Activated CD4-positive, CD25-positive, alpha-beta regulatory T cell treated with anti-CD3 and anti-CD28 coated beads, Interleukin-2, amount 50 U/mL, for 72 hours (primary cell): ENCODE measurements around the gene SHANK3.
A peak's percentile ranks its signal among the peaks of the same experiment; 100 is the strongest.

Source experiments
- DNase-seq: peaks from one replicate; pipeline ENCODE4 v3.0.0; 2021

SHANK3 gene

DNA sequence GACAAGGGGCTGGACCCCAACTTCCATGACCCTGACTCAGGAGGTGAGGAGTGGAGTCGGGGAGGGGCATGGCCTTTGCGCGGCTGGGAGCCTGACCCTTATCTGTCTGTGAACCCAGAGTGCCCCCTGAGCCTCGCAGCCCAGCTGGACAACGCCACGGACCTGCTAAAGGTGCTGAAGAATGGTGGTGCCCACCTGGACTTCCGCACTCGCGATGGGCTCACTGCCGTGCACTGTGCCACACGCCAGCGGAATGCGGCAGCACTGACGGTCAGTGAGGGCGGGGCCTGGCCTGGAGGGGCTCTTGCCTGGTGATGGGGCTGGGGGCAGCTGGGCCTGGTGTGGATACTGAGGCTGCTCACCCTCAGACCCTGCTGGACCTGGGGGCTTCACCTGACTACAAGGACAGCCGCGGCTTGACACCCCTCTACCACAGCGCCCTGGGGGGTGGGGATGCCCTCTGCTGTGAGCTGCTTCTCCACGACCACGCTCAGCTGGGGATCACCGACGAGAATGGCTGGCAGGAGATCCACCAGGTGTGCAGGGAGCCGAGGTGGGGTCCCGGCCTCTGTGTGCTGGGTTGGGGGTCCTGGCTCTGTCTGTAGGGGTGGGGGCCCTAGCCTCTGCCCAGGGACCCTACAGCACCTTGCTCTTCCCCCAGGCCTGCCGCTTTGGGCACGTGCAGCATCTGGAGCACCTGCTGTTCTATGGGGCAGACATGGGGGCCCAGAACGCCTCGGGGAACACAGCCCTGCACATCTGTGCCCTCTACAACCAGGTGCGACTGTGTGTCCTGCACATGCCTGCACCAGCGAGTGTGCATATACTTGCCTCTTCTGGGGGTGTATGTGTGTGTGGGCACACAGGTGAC lies 6.3 kb downstream of the SHANK3 start:
- DNase-seq, result no peak

DNA sequence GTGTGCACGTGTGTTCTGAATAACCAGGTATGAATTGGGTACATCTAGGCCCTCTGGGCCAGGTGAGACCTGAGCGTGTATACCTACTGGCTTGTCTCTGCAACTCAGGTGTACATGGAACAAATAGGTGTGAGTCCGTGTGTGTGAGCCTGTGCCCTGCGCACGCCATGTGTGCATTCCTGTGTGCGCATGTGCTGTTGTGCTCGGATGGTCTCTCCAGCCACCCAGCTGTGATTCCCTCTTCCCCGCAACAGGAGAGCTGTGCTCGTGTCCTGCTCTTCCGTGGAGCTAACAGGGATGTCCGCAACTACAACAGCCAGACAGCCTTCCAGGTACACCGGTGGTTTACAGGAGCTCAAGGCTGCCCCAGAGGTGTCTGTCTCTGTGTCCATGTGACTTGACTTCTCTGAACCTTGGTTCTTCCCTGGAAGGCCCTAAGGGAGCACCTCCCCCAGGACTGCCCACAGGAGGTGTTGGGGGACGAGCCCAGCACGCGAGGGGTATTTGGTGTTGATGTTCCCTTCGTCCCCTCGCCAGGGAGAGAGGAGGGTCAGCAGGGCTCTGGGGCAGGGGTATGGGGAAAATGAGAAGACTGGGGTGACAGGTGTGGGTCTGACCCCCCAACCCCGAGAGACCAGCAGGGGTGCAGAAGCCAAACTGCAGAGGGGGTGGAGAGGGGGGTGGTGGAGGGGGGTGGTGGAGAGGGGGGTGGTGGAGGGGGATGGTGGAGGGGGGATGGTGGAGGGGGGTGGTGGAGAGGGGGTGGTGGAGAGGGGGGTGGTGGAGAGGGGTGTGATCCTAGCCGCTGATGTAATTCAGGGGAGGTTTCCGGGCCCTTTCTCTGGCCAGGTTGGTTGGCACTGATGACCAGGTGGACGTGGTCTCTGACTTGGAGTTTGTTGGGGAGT lies 10.7 kb downstream of the SHANK3 start:
- DNase-seq, result no peak

DNA sequence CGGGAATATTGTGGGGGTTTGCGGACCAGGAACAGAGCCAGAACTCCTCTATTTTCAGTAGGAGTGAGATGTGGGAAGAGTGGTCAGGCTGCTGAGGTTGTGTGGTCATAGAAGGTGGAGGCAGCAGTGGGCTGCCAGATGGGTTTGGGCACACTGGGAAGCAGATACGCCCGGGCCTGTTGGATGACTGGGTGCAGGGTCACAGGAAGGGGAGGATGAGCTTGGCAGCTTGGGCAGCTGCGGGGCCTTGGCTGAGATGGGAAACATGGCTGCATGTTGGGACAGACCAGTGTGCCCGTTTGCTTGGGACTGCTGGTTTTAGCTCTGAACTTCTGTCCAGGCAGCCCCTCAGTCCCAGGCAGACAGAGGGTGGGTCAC lies 11.4 kb downstream of the SHANK3 start:
- no peak for DNase-seq

DNA sequence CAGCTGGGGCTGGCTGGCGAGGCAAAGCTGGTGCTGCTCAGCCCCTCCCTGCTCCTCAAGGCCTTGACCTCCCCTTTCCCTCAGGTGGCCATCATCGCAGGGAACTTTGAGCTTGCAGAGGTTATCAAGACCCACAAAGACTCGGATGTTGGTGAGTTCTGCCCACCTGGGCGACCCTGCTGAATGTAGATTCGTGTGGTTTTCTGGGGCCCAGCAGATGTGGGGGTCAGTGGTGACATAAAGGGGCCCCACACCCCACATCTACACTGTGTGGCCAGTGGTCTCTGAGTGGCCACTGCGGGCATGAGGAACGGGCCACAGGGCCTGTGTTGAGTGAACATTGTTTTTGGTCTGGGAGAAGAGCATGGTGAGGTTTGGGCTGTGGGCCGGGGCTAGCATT lies 11.9 kb downstream of the SHANK3 start:
- no peak for DNase-seq

DNA sequence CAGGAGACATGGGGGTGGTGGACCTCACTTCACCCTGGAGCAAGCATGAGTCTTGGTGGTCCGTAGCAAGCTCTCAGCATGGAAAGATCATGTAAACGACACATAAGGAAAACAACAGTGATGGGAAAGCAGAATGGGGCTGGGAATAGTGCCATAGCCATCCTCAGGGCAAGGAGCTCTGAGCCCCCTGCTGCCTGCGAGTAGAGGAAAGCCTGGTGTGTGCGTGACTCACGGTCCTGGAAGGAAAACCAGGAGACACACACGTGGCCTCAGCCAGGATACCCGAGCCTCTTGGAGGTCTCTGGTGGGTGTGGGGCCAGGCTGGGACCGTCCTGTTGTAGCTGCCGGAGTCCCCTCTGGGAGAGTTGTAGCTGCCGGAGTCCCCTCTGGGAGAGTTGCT lies 12.4 kb downstream of the SHANK3 start:
- no peak for DNase-seq

DNA sequence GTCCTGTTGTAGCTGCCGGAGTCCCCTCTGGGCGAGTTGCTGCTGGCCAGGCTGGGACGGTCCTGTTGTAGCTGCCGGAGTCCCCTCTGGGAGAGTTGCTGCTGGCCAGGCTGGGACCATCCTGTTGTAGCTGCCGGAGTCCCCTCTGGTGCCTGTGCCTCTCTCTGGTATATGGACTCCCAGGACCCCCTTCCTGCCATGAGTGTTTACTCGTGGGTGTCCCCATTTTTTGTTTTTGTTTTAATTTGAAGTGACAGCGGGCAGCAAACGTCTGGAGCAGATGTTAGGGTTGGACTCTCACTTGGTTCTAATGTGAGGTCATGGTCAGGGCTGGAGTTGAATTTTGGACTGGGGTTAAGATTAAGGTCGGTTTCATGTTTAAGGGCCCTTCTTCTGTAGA lies 14.2 kb downstream of the SHANK3 start:
- DNase-seq, result no peak

DNA sequence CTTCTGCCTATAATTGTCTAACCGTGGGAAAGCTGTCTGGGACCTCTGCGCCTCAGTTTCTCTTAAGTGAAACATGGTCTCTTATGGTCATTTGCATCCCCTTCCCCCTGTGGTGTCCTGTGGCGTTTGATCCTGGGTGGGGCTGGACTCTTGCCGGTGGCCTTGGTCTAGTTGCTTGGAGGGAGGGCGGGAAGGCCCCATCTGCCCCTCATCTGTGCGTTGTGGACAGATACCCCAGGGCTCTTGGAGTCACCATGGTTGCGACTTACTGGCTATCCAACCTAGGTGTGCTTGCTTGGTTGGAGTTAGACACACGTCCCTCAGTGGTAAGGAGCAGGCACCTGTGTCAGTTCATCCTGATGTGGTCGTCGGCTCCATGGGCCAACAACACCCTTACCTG lies 15.2 kb downstream of the SHANK3 start:
- no peak for DNase-seq

DNA sequence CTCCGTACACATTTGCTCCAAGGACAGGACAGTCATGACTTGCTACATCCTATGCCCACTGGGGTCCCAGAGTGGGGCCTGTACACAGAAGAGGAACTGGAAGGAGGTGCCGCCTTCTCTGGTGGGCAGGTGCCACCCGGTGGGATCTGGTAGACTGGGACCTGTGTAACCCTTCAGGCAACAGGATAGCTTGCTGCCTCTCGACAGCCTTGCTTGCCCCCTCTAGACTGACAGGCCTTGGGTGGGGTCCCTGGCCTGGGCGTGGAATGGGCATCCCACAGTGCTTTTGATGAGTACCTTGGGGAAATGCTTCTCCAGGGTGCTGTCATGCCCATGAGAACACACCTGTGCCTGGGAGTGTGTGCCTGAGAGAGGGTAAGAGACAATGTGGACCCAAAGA lies 15.8 kb downstream of the SHANK3 start:
- no peak for DNase-seq

DNA sequence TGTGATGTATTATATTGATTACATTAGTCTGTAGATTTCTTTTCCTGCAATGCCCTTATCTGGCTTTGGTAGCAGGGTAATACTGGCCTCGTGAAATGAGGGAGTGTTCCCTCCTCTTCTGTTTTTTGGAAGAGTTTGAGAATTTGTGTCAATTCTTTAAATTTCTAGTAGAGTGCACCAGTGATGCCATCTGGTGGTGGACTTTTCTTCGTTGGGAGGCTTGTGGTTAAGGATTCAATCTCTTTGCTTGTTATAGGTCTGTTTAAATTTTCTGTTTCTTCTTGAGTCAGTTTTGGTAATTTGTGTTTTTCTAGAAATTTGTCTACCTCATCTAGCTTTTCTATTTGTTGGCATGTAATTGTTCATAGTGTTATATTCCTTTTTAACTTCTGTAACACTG lies 18.9 kb downstream of the SHANK3 start:
- peak; percentile 24 for DNase-seq

DNA sequence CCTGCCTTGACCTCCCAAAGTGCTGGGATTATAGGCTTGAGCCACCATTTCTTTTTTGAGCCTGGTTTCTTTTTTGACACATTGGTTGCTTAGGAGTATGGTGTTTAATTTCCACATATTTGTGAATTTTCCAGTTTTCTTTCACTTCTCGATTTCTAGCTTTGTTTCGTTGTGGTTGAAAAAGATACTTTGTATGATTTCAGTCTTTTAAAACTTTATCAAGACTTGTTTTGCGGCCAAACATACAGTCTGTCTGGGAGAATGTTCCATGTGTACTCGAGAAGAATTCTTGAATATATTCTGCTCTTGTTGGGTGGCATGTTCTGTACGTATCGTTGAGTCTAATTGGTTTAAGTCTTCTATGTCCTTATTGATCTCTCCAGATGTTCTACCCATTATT lies 20.8 kb downstream of the SHANK3 start:
- no peak for DNase-seq

DNA sequence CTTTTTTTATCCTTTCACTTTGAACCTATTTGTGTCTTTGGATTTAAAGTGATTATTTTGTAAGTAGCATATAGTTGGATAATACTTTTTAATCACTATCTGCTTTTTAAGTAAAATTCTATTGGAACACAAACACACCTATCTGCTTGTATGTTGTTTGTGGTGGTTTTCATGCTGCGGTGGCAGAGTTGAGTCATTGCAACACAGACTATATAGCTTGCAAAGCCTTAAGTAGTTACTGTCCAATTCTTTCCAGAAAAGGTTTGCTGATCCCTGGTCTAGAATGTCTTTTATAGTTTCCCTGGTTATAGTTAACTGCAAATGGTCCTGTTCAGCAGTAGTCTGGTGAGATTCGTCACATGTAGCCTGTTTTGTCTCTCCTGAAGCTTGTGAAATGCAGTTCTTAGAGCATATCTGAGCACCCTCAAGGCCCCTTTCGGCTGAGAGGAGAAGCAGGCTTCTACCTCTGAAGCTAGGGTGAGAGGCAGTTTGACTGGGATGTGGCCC lies 21.5 kb downstream of the SHANK3 start:
- DNase-seq, result no peak

DNA sequence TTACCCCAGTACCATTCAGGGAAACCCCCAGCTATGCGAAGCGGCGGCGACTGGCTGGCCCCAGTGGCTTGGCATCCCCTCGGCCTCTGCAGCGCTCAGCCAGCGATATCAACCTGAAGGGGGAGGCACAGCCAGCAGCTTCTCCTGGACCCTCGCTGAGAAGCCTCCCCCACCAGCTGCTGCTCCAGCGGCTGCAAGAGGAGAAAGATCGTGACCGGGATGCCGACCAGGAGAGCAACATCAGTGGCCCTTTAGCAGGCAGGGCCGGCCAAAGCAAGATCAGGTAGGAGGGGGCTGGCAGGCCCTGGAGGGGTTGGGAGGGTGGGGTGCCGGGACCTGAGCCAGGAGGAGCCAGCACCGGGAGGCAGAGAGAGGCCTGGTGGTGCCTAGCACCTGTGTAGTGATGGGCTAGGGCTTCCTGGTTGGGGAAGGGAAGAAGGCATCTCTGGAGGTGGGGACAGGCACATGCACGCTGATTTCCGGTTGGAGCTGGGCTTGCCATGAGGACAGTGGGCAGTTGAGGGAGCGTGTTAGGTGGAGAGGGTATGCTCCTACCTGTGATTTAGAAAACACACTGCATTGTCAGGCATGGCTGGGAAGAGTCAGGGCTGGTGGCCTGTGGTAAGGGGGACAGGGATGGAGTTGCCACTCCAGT lies 22.3 kb downstream of the SHANK3 start:
- DNase-seq, result no peak

DNA sequence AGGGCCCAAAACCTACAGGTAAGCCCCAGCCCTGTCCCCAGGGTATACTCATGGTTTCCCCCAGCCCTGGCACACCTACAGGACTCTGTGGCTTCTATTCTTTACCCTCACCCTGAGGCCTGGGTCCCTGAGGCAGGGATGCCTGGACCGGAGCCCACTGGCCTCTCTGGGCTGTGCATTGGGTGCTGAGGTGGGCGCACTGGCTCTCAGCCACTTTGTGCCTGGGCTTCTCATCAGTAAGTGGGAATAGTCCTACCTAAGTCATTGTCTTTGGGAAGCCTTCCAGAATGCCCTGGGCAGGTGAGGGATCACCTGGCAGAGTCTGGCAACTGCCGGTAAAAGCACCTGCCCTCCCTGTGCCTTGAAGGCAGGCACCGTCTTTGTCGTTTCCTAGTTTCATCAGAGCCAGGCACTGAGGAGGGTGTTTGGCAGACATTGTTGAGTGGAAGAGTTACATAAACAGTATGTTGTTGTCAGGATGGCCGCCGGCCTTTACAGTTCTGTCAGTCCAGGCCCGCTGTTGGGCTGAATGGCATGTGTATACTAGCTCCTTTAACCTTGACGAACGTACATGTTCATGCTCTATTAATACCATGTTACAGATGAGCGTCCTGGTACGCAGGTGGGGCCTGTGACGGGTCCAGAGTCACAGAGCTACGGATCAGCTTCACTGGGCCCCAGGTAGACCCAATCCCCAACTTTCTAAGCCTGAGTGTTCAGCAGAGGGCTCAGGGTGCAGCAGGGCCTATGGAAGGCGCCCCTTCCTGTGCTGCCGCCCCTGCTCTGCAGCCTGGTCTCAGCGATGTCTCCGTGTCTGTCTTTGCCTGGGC lies 23.0 kb downstream of the SHANK3 start:
- DNase-seq, result no peak

DNA sequence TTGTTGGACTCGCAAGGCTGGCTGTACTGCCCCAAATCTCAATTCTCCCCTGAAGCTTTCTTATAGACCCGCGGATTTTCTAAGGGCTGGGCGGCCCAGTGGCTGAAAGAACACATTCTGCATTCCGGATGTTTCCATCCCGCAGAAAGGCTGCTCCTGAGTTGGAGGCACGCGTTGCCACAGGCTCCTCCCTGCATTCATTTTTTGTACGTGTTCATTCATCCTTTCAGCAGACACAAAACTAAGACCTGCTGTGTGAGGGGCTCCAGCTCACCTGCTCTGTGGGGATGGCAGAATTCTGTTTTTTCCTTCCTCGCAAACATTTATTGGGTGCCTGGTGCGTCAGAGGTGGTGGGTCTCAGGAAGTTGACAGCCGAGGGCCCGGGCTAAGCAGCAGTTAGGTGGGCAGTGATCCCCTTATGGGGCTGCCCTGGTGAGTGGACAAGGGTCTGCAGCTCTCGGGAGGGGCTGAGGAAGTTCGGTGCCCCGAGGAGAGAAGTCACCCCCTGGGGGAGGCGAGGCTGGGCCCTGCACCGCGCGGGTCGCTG lies 23.7 kb downstream of the SHANK3 start:
- no peak for DNase-seq

DNA sequence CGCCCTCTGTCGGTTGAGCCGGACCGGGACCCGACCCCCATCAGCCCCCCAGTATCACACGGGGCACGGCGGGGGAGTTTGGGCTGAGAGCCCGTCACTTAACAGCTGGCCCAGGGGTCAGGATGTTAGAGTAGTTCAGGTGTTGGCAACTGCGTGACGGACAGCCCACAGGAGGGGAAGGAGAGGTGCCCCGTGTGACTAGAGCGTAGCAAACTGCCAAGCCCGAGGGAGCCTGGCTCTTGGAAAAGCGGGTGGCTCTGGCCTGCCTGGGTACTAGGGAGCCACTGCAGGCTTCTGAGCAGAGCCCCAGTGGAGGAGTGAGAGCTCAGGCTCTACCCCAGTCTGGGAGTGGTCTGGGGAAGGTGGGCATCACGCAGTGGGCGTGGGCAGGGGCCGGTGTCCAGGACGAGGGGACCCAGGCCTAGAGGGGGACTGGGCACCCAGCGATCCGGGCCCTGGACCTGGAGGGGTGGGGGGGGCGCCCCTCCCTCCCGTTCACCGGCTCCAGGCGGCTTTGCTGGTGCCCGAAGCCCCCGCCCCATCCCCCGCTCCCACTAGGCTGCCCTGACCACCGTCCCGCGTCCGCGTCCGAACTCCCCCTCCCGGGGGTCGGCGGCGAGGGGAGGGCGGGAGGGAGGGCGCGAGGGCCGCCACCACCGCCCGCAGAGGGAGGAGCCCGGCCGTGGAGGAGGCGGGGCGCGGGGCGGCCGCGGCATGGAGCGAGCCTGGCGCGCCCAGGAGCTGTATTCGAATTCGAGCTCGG lies 24.4 kb downstream of the SHANK3 start:
- no peak for DNase-seq

DNA sequence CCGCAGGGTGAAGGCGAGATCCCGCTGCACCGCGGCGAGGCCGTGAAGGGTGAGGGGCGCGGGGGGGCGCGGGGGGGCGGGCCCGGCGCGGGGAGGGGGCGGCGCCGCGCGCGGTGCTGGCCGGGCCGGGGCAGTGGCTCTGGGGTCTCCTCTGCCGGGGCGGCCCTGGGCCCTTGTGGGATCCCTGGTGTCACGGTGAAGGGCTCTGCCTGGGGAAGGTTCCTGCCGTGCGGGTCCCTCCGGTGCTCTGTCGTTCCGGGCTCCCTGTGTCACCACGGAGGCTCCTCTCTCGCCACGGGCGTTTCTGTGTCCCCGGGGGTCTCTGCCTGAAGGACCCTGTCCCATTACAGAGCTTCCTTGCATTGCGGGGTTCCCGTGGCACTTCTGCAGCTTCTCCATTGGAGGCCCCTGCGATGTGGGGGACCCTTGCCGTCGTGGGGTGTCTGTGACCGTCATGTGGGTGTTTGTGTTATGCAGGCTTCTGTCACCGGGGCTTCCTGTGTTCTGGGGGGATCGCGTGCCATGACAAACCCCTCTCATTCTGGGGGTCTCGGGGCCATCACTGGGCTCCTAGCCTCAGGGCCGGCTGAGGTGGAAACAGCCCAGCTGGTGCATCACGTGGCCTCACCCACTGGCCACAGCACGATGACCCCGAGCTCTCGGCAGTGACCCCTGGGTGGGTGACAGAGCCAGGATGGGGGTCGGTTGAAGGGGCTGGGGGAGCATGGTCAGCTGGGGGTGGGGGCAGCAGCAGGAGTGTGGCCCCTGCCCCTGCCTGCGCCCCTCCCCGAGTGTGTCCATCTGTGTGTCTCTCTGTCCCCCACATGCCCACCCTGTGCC lies 25.3 kb downstream of the SHANK3 start:
- no peak for DNase-seq

DNA sequence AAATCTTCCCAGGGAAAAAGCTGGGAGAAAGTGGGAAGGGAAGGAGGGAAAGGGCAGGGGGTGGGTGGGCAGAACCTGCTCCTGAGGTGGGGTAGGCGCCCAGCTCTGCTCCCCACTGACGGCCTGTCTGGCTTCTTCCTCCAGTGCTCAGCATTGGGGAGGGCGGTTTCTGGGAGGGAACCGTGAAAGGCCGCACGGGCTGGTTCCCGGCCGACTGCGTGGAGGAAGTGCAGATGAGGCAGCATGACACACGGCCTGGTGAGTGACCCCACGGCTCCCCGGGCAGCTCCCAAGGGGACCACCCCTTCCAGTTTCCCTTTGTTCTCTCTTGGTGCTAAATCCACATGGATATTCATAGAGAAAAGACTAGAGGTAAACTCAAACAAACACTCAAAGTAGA lies 25.9 kb downstream of the SHANK3 start:
- no peak for DNase-seq

DNA sequence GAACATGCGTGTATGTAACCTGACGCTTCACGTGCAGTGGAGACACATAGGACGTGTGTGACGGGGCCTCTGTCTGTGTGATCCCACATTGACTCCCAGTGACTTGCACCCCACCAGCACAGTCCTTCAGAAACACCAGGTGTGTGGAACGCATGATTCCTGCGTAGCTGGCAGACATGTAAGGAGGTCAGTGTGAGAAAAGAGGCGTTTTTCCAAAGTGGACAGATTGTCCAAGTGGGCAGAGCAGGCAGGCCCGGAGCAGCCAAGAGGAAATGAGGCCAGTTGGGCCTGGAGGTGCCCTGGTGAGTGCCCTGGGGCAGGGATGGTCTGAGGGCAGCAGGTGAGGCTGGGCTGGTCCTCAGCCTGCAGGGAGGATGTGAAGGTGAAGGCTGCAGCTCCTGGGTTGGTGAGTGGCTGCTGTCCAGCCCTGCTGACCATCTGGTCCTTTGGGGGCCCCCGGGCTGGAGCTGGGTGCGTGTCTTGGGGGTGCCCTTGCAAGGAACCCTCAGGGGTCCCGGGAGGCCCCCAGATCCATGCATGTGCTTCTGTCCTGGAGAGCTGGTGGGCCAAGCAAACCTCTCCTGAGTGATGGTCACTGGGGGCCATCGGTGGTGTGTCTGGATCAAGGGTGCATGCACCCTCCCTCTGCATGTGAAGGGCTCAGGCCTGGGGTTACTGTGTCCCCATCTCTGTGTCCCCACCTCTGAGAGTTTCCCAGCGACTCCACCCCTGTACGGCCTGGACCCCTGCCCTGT lies 26.6 kb downstream of the SHANK3 start:
- no peak for DNase-seq

DNA sequence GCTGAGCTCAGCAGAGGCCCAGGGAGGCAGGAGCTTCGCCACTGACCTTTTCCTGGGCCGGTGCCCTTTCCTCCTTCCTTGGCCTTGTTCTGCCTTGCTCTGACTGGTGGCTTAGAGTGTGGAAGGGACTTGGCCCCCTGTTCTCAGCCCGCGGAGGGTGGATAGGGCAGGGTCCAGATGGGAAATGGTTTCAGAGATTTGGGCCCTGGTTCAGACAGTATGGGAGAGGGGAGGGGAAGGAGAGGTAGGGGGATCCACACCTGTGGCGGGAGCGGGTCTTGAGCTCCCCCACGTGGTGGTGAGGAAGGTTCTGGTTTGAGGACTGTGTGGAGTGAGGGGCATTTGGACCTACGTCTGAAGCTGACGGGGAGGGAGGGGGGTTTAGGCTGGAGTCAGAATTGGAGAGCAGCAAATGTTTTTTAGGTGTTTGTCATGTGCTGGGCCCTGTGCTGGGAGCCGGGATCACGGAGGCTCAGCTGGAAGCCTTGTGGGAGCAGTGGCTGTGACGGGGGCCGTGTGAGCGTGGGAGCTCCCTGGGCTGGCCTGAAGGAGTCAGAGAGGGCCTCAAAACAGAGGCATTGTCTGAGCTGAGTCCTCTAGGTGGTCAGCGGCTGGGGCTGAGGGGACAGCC lies 27.2 kb downstream of the SHANK3 start:
- DNase-seq, result no peak
